ENCODE results near the gene AMH.

AMH gene

GRCh38 chr19:2288818-2289713, 39.9 kb downstream of the AMH start:
- H3K79me2 ChIP-seq (ENCODE audit: control insufficient read depth, insufficient read depth, low read length, poor library complexity), result no peaks in the 10 kb centered on the region
- no peak overlapping the region for H4K91ac ChIP-seq (ENCODE audit: low read depth, low read length)
- peaks cover 49% of the 10 kb centered on the region for H3K27me3 ChIP-seq (ENCODE audit: insufficient read depth, low read length)
- H3K4me3 ChIP-seq (ENCODE audit: low read depth, low read length), result no peak overlapping the region
- H3K14ac ChIP-seq (ENCODE audit: low read length), result no peak overlapping the region
- no peak overlapping the region for H3K18ac ChIP-seq (ENCODE audit: low read length)
- WGBS (ENCODE audit: extremely low coverage, insufficient coverage, insufficient read length), result no CpG with 5 or more reads among the region's 28 CpGs
- no peak overlapping the region for H4K8ac ChIP-seq (ENCODE audit: low read depth, low read length)
- H3K36me3 ChIP-seq (ENCODE audit: control insufficient read depth in 1 of 2, insufficient read depth in 2 of 2, low read length in 2 of 2), result no peaks in the 10 kb centered on the region
- no peaks in the 10 kb centered on the region for H3K79me1 ChIP-seq (ENCODE audit: low read length)
- H3K9me3 ChIP-seq (ENCODE audit: insufficient read depth, low read depth, low read length), result peaks cover 24% of the 10 kb centered on the region
- H2BK120ac ChIP-seq (ENCODE audit: insufficient read depth, low read length, poor library complexity), result no peak overlapping the region
- H4K12ac ChIP-seq (ENCODE audit: low read depth, low read length), result no peak overlapping the region
- H2AK5ac ChIP-seq (ENCODE audit: low read length), result no peak overlapping the region
- H3K4me2 ChIP-seq (ENCODE audit: low read length), result no peak overlapping the region
- no peak overlapping the region for H3K4ac ChIP-seq (ENCODE audit: low read depth, low read length)
- H2BK12ac ChIP-seq (ENCODE audit: low read length), result no peak overlapping the region
- no peak overlapping the region for H3K9ac ChIP-seq (ENCODE audit: low read length)
- DNase-seq, result no peak
- H3K23ac ChIP-seq (ENCODE audit: low read length), result no peak overlapping the region
- no peak overlapping the region for H2AFZ ChIP-seq (ENCODE audit: insufficient read depth, low read length, poor library complexity)
- H2BK5ac ChIP-seq (ENCODE audit: low read depth, low read length, poor library complexity), result no peak overlapping the region
- peaks cover 9 to 20% of the 10 kb centered on the region in 2 experiments for H3K4me1 ChIP-seq (ENCODE audit: control insufficient read depth in 1 of 2, insufficient read depth in 2 of 2, low read length in 2 of 2)
- no peak overlapping the region for H3K27ac ChIP-seq (ENCODE audit: low read depth, low read length)

GRCh38 chr19:2289714-2290435, 40.8 kb downstream of the AMH start:
- H4K8ac ChIP-seq (ENCODE audit: low read depth, low read length), result no peak overlapping the region
- no peaks in the 10 kb centered on the region for H3K79me2 ChIP-seq (ENCODE audit: control insufficient read depth, insufficient read depth, low read length, poor library complexity)
- no CpG with 5 or more reads among the region's 74 CpGs for WGBS (ENCODE audit: extremely low coverage, insufficient coverage, insufficient read length)

DNA sequence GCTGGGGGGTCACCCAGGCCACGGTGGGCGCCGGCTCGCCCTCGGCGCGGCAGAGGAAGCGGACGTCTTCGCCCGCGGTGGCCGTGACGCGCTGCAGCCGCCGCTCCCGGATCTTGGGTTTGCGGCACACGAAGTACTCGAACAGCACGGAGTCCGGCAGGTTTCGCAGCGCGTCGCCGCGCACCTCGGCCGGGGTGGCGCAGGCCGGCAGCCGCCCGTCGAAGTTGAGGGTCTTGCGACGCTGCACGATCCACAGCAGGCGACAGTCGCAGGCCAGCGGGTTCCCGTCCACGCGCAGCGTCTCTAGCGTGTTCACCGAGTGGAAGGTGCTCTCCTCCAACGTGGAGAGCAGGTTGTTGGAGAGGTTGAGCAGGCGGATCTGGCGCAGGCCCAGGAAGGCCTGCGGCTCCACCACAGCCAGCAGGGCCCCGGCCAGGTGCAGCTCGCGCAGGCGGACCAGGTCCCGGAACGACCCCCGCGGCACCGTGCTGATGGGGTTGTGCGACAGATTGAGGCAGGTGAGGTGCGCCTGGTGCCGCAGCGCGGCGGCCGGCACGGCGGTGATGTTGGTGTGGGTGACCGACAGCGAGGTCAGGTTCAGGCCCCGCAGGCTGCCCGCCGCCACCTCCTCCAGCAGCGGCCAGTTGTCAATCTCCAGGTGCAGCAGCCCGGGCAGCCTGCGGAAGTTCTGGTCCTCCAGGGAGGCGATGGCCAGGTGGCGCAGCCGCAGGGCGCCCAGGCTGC, 41.5 kb downstream of the AMH start:
- Histone ChIP-seq H3K14ac (ENCODE audit: low read length) (no peak overlapping the region), H3K18ac (ENCODE audit: low read length) (no peak overlapping the region), H3K27me3 (ENCODE audit: insufficient read depth, low read length) (peaks cover 49% of the 10 kb centered on the region), H3K9me3 (ENCODE audit: insufficient read depth, low read depth, low read length) (peaks cover 24% of the 10 kb centered on the region), H2AFZ (ENCODE audit: insufficient read depth, low read length, poor library complexity) (no peak overlapping the region), H3K27ac (ENCODE audit: low read depth, low read length) (no peak overlapping the region), H3K4me1 (ENCODE audit: control insufficient read depth in 1 of 2, insufficient read depth in 2 of 2, low read length in 2 of 2) (peaks cover 9 to 20% of the 10 kb centered on the region in 2 experiments), H3K79me2 (ENCODE audit: control insufficient read depth, insufficient read depth, low read length, poor library complexity) (no peaks in the 10 kb centered on the region), H2AK5ac (ENCODE audit: low read length) (no peak overlapping the region), H3K79me1 (ENCODE audit: low read length) (no peaks in the 10 kb centered on the region), H3K36me3 (ENCODE audit: control insufficient read depth in 1 of 2, insufficient read depth in 2 of 2, low read length in 2 of 2) (no peaks in the 10 kb centered on the region), H2BK120ac (ENCODE audit: insufficient read depth, low read length, poor library complexity) (no peak overlapping the region), H2BK5ac (ENCODE audit: low read depth, low read length, poor library complexity) (no peak overlapping the region), H4K12ac (ENCODE audit: low read depth, low read length) (no peak overlapping the region), H3K4me3 (ENCODE audit: low read depth, low read length) (peak overlapping the region; percentile 3), H2BK12ac (ENCODE audit: low read length) (no peak overlapping the region), H3K23ac (ENCODE audit: low read length) (no peak overlapping the region), H3K9ac (ENCODE audit: low read length) (no peak overlapping the region), H4K8ac (ENCODE audit: low read depth, low read length) (no peak overlapping the region), H4K91ac (ENCODE audit: low read depth, low read length) (no peak overlapping the region), H3K4ac (ENCODE audit: low read depth, low read length) (no peak overlapping the region), H3K4me2 (ENCODE audit: low read length) (peak overlapping the region; percentile 57)
- DNase-seq, result peak in 1 of 2 donors; percentile 59
- no CpG with 5 or more reads among the region's 82 CpGs for WGBS (ENCODE audit: extremely low coverage, insufficient coverage, insufficient read length)

More at GRCh38 chr19:2289714-2290435, 40.8 kb downstream of the AMH start:
- H3K14ac ChIP-seq (ENCODE audit: low read length), result no peak overlapping the region
- H4K91ac ChIP-seq (ENCODE audit: low read depth, low read length), result no peak overlapping the region
- no peak overlapping the region for H2AFZ ChIP-seq (ENCODE audit: insufficient read depth, low read length, poor library complexity)
- no peak overlapping the region for H3K4ac ChIP-seq (ENCODE audit: low read depth, low read length)
- no peak overlapping the region for H2BK5ac ChIP-seq (ENCODE audit: low read depth, low read length, poor library complexity)
- H2BK120ac ChIP-seq (ENCODE audit: insufficient read depth, low read length, poor library complexity), result no peak overlapping the region
- no peak overlapping the region for H2BK12ac ChIP-seq (ENCODE audit: low read length)
- H3K4me3 ChIP-seq (ENCODE audit: low read depth, low read length), result no peak overlapping the region
- H3K27ac ChIP-seq (ENCODE audit: low read depth, low read length), result no peak overlapping the region
- peak in 1 of 2 donors; percentile 26 for DNase-seq
- peaks cover 9 to 20% of the 10 kb centered on the region in 2 experiments for H3K4me1 ChIP-seq (ENCODE audit: control insufficient read depth in 1 of 2, insufficient read depth in 2 of 2, low read length in 2 of 2)
- peak overlapping the region; percentile 57 for H3K4me2 ChIP-seq (ENCODE audit: low read length)
- H3K27me3 ChIP-seq (ENCODE audit: insufficient read depth, low read length), result peaks cover 49% of the 10 kb centered on the region
- no peak overlapping the region for H3K18ac ChIP-seq (ENCODE audit: low read length)
- no peaks in the 10 kb centered on the region for H3K79me1 ChIP-seq (ENCODE audit: low read length)
- H3K36me3 ChIP-seq (ENCODE audit: control insufficient read depth in 1 of 2, insufficient read depth in 2 of 2, low read length in 2 of 2), result no peaks in the 10 kb centered on the region
- H3K9ac ChIP-seq (ENCODE audit: low read length), result no peak overlapping the region
- no peak overlapping the region for H2AK5ac ChIP-seq (ENCODE audit: low read length)
- H3K23ac ChIP-seq (ENCODE audit: low read length), result no peak overlapping the region
- no peak overlapping the region for H4K12ac ChIP-seq (ENCODE audit: low read depth, low read length)
- peaks cover 24% of the 10 kb centered on the region for H3K9me3 ChIP-seq (ENCODE audit: insufficient read depth, low read depth, low read length)

- no peak overlapping the region for H3K9ac ChIP-seq (ENCODE audit: low read length)
- H3K27ac ChIP-seq (ENCODE audit: low read depth, low read length), result no peak overlapping the region
- H3K14ac ChIP-seq (ENCODE audit: low read length), result no peak overlapping the region
- peak overlapping the region; percentile 57 for H3K4me2 ChIP-seq (ENCODE audit: low read length)
- H3K18ac ChIP-seq (ENCODE audit: low read length), result no peak overlapping the region
- no peaks in the 10 kb centered on the region for H3K79me1 ChIP-seq (ENCODE audit: low read length)
- peaks cover 49% of the 10 kb centered on the region for H3K27me3 ChIP-seq (ENCODE audit: insufficient read depth, low read length)
- peaks cover 24% of the 10 kb centered on the region for H3K9me3 ChIP-seq (ENCODE audit: insufficient read depth, low read depth, low read length)
- no peak overlapping the region for H3K23ac ChIP-seq (ENCODE audit: low read length)
- no peak overlapping the region for H4K12ac ChIP-seq (ENCODE audit: low read depth, low read length)
- H3K4me3 ChIP-seq (ENCODE audit: low read depth, low read length), result no peak overlapping the region
- H4K8ac ChIP-seq (ENCODE audit: low read depth, low read length), result no peak overlapping the region
- no CpG with 5 or more reads among the region's 67 CpGs for WGBS (ENCODE audit: extremely low coverage, insufficient coverage, insufficient read length)
- H2BK5ac ChIP-seq (ENCODE audit: low read depth, low read length, poor library complexity), result no peak overlapping the region
- H2BK120ac ChIP-seq (ENCODE audit: insufficient read depth, low read length, poor library complexity), result no peak overlapping the region
- H3K36me3 ChIP-seq (ENCODE audit: control insufficient read depth in 1 of 2, insufficient read depth in 2 of 2, low read length in 2 of 2), result no peaks in the 10 kb centered on the region
- no peak overlapping the region for H2BK12ac ChIP-seq (ENCODE audit: low read length)
- H3K4me1 ChIP-seq (ENCODE audit: control insufficient read depth in 1 of 2, insufficient read depth in 2 of 2, low read length in 2 of 2), result peaks cover 9 to 20% of the 10 kb centered on the region in 2 experiments
- H3K79me2 ChIP-seq (ENCODE audit: control insufficient read depth, insufficient read depth, low read length, poor library complexity), result no peaks in the 10 kb centered on the region
- no peak overlapping the region for H2AK5ac ChIP-seq (ENCODE audit: low read length)
- DNase-seq, result peak in 1 of 2 donors; percentile 51
- H2AFZ ChIP-seq (ENCODE audit: insufficient read depth, low read length, poor library complexity), result no peak overlapping the region
- no peak overlapping the region for H4K91ac ChIP-seq (ENCODE audit: low read depth, low read length)
- H3K4ac ChIP-seq (ENCODE audit: low read depth, low read length), result no peak overlapping the region
These were observed 42.1 kb downstream of the AMH start for GRCh38 chr19:2291185-2291751.
